HG02759 (cell line): ENCODE measurements around the gene MYL4.
"Not testable (repeated sequence)": the region's sequence is repeated elsewhere in the genome, so short reads cannot be mapped to it uniquely, and the experiment has no call there.

Source experiments
- ATAC-seq: cut with Tn5 transposase; IDR thresholded peaks from one replicate; pipeline ENCODE4 v1.9.1; 2021; ENCODE audit warnings: mild to moderate bottlenecking, moderate library complexity; ENCODE audit not compliant: unreplicated experiment

The MYL4 gene

DNA sequence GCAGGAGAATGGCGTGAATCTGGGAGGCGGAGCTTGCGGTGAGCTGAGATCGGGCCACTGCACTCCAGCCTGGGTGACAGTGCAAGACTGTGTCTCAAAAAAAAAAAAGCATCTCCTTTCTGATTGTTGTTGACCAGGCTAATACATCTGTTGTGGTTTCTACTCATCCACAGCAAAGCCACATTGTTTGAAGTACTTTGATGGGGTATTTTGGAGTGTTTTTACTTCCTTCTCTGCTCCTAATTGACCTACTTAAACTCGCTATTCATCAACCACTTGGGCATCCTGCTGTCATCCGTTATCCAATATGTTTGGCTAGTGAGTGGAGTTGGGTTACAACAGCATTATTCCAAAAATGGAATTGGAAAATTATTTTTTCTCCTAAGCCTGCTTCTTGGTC is 16.6 kb upstream of the MYL4 start:
- ATAC-seq, result no peak

GRCh38 chr17:47193931-47194511 is 15.1 kb upstream of the MYL4 start:
- no peak for ATAC-seq

DNA sequence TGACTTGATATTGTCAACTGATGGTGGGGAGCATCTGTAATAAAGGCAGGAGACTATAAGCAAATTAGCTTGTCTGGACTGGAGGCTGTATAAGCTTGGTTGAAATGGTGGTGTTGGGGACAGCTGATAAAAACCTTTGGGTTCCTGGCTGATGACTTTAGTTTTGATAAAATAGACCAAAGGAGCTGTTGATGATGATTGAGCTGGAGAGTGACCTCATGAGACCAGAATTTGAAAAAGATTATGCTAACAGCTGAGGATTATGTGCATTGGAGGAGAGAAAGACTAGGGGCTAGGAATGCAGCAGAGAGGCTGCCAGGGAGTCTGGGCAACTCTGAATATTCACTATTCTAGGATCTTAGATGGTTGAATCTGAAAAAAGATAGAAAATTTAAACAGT is 11.3 kb upstream of the MYL4 start:
- no peak for ATAC-seq

GRCh38 chr17:47199627-47200324 is 9.4 kb upstream of the MYL4 start:
- ATAC-seq, result no peak

- no peak for ATAC-seq
These were observed 8.9 kb upstream of the MYL4 start for GRCh38 chr17:47200325-47200664.

- no peak for ATAC-seq
These were observed 8.0 kb upstream of the MYL4 start for GRCh38 chr17:47201166-47201565.

GRCh38 chr17:47203984-47204721 is 5.0 kb upstream of the MYL4 start:
- no peak for ATAC-seq

GRCh38 chr17:47204722-47205418 is 4.3 kb upstream of the MYL4 start:
- ATAC-seq, result peak; percentile 56

- ATAC-seq, result peak; percentile 67
These were observed 3.7 kb upstream of the MYL4 start for GRCh38 chr17:47205419-47205963.

- ATAC-seq, result no peak
These were observed 1.7 kb upstream of the MYL4 start for GRCh38 chr17:47207143-47208067.

DNA sequence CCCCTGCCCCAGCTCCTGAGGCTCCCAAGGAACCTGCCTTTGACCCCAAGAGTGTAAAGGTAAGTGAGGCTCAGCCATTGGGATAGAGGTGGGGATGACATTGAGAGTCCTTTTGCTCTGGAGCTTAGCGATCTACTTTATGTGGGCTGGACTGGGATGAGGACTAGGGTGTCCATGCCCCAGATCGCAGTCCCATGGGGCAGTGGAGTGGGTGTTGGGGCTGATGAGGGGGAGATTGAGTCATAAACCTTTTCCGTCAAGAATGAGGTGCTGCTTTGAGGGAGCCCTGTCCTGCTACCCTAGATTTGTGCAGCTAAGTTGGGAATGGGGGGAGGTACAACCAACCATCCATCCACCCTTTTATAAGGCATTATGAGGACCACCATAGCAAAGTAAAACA is 351 bp downstream of the MYL4 start:
- no peak for ATAC-seq

- ATAC-seq, result no peak
These were observed 957 bp downstream of the MYL4 start for GRCh38 chr17:47210105-47210504.

DNA sequence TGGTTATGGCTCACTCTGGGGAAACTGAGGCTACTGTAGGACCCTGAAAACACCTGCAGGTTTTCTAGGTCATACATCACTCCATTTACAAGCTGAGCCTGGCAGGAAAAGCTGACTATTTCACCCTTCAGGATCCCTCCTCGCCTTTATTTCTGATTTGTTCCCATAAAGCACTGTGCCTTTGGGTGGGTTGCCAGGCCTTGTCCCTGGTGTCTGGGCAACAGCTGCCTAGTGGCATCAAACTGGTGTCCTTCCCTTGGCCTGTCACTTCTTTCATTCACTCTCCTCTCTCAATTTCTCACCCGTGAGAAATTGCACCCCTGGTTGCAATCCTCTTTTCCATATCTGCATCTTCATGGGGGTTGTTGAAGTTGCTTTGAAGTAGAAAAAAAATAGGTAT is 1.6 kb downstream of the MYL4 start:
- ATAC-seq, result no peak

GRCh38 chr17:47212458-47212857 is 3.3 kb downstream of the MYL4 start:
- ATAC-seq, result no peak

- no peak for ATAC-seq
These were observed 4.4 kb downstream of the MYL4 start for GRCh38 chr17:47213540-47213939.

DNA sequence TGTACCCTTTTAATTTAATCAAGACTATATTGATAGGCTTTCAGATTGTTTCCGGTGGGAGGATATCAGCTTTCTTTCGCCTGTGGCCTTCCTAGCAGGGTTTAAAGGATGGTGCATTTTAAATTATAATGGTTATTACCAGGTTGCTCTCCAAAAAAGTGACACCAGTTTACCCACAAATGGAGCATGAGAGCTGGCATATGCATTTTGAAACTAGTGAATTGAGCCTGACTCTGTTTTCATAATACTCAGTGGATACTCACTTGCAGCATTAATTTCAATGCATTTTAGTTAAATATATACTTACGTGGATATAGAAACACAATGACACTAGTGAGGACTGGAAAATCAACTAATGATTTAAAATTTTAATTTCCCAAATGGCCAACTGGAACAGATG is 5.8 kb downstream of the MYL4 start:
- ATAC-seq, result no peak

GRCh38 chr17:47216821-47217220 is 7.7 kb downstream of the MYL4 start:
- not testable (repeated sequence) for ATAC-seq

- not testable (repeated sequence) for ATAC-seq
These were observed 8.1 kb downstream of the MYL4 start for GRCh38 chr17:47217279-47217678.

DNA sequence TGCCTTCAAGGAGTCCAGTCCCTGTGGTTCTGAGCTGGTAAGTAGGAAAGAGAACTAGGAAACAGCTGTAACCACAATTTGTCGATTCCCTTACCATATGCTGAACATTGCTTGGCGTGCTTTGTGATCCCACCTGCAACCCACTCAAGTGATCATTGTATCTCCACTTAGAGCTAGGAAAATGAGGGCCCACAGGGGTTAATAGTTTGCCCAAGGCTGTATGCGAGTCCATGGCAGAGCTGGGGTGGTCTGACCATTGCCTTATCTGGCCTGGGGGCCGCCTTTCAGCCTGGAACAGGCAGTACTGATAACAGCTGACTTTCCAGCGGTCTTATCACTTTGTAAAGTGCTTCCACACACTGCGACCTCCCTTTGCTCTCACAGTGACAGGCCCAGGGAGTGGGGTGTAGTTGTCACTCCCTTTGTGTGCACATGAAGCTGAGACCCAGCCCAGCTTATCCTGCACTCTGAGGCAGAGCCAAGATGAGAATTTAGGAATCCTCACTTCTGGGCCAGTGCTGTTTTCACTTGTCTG is 9.8 kb downstream of the MYL4 start:
- ATAC-seq, result no peak
